Neural cell (in vitro differentiated cells): ENCODE results near the gene ECI1.

Experiments
- CTCF ChIP-seq: fragments of 450-650 bp; IDR thresholded peaks from 2 replicates; pipeline ENCODE4 v1.5.1; 2014; ENCODE audit warnings: antibody characterized with exemption, mild to moderate bottlenecking, moderate library complexity; ENCODE audit not compliant: poor library complexity, severe bottlenecking
- EP300 ChIP-seq: fragments of 450-650 bp; conservative IDR thresholded peaks from 2 replicates; pipeline ENCODE4 v1.6.1; 2014; ENCODE audit warnings: antibody characterized with exemption, mild to moderate bottlenecking, moderate library complexity; ENCODE audit not compliant: poor library complexity, severe bottlenecking
- EZH2 ChIP-seq: fragments of 200-600, 300-800 bp; shearing (Covaris generic), sonication (generic); IDR thresholded peaks from 2 replicates; pipeline ENCODE4 v1.6.1; 2014; ENCODE audit warnings: antibody characterized with exemption, low read length, borderline replicate concordance, mild to moderate bottlenecking; ENCODE audit not compliant: insufficient read depth, poor library complexity, severe bottlenecking
- POLR2AphosphoS5 ChIP-seq: IDR thresholded peaks from 2 replicates; pipeline ENCODE4 v1.6.1; 2012
- RAD21 ChIP-seq: fragments of 450-650 bp; conservative IDR thresholded peaks from 2 replicates; pipeline ENCODE4 v1.6.1; 2014; ENCODE audit warnings: antibody characterized with exemption, mild to moderate bottlenecking, moderate library complexity
- REST ChIP-seq: IDR thresholded peaks from 2 replicates; pipeline ENCODE4 v1.6.1; 2012; ENCODE audit warnings: borderline replicate concordance
- SMC3 ChIP-seq: fragments of 450-650 bp; conservative IDR thresholded peaks from 2 replicates; pipeline ENCODE4 v1.6.1; 2014; ENCODE audit warnings: antibody characterized with exemption, mild to moderate bottlenecking, moderate library complexity; ENCODE audit not compliant: poor library complexity
- TAF1 ChIP-seq: IDR thresholded peaks from 2 replicates; pipeline ENCODE4 v1.6.1; 2012; ENCODE audit warnings: low read depth

- TF ChIP-seq CTCF, result no peak
- TF ChIP-seq RAD21, result no peak
- no peak for TF ChIP-seq EP300
- TF ChIP-seq EZH2, result no peak
- no peak for TF ChIP-seq POLR2AphosphoS5
- no peak for TF ChIP-seq REST
- TF ChIP-seq SMC3, result no peak
- TF ChIP-seq TAF1, result no peak
These were observed 57.1 kb downstream of the ECI1 start for GRCh38 chr16:2194166-2194834.
